GM12874 (cell line): ENCODE results near the gene HNRNPA2B1.

Experiments used
- CTCF ChIP-seq: IDR thresholded peaks from 2 replicates; pipeline ENCODE4 v1.5.1; 2011; ENCODE audit warnings: low read depth, mild to moderate bottlenecking, control low read depth, low read length, moderate library complexity; ENCODE audit not compliant: insufficient read depth

HNRNPA2B1 gene

GRCh38 chr7:26185844-26186180, 14.7 kb downstream of the HNRNPA2B1 start:
- no peak for TF ChIP-seq CTCF

- no peak for TF ChIP-seq CTCF
Measured at GRCh38 chr7:26185131-26185843, 15.3 kb downstream of the HNRNPA2B1 start.

GRCh38 chr7:26183545-26184280, 16.8 kb downstream of the HNRNPA2B1 start:
- TF ChIP-seq CTCF, result no peak

GRCh38 chr7:26182706-26183105, 17.8 kb downstream of the HNRNPA2B1 start:
- no peak for TF ChIP-seq CTCF

- TF ChIP-seq CTCF, result no peak
Measured at GRCh38 chr7:26182283-26182682, 18.3 kb downstream of the HNRNPA2B1 start.

- no peak for TF ChIP-seq CTCF
Measured at GRCh38 chr7:26181474-26182227, 18.9 kb downstream of the HNRNPA2B1 start.

GRCh38 chr7:26180792-26181198, 19.8 kb downstream of the HNRNPA2B1 start:
- no peak for TF ChIP-seq CTCF
